ENCODE data around the gene SUSD3.

GRCh38 chr9:93132946-93133680 is 74.6 kb downstream of the SUSD3 start:
- TF ChIP-seq POLR2AphosphoS5 (IDR thresholded peaks at IDR 0.05; ENCODE audit: low read depth) (peak; percentile 34; the same call in 1 of the 2 replicates), REST (IDR thresholded peaks at IDR 0.05; ENCODE audit: insufficient replicate concordance, low read depth) (no peak)
- TF ChIP-seq, protein P1, sequence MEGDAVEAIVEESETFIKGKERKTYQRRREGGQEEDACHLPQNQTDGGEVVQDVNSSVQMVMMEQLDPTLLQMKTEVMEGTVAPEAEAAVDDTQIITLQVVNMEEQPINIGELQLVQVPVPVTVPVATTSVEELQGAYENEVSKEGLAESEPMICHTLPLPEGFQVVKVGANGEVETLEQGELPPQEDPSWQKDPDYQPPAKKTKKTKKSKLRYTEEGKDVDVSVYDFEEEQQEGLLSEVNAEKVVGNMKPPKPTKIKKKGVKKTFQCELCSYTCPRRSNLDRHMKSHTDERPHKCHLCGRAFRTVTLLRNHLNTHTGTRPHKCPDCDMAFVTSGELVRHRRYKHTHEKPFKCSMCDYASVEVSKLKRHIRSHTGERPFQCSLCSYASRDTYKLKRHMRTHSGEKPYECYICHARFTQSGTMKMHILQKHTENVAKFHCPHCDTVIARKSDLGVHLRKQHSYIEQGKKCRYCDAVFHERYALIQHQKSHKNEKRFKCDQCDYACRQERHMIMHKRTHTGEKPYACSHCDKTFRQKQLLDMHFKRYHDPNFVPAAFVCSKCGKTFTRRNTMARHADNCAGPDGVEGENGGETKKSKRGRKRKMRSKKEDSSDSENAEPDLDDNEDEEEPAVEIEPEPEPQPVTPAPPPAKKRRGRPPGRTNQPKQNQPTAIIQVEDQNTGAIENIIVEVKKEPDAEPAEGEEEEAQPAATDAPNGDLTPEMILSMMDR (IDR thresholded peaks at IDR 0.05; ENCODE audit: insufficient read depth, low read length), result no peak

All from HL-60 (cell line).